GM12878 (cell line): ENCODE data around the gene SV2B. TPM values are rescaled to one million over a fixed set of nuclear protein-coding genes. Genes with fewer than 3 reads are reported as not detected.

Source experiments
- ATAC-seq: fragments of 200-7000 bp; cut with Tn5 transposase; 3 replicates; pipeline ENCODE4 v1.9.1; 2020; ENCODE audit warnings: mild to moderate bottlenecking, moderate library complexity
- BruUV-seq: library from RNA; stranded (reverse); fragments of 400-500 nt; replicated peaks from 2 replicates; lab custom pipeline; 2021; lab: Mats Ljungman, UMichigan
- CTCF ChIA-PET: fragments of 300-600 bp; sonication (Branson Sonifier 250); formaldehyde crosslinking; extraction: SDS; loops from one replicate; lab custom pipeline; 2021; ENCODE audit warnings: inconsistent platforms; lab: Yijun Ruan, JAX
- POLR2A ChIA-PET: fragments of 350-600 bp; formaldehyde crosslinking; extraction: SDS; loops from one replicate; lab custom pipeline; 2021; ENCODE audit warnings: inconsistent platforms; lab: Charles Lee
- RAD21 ChIA-PET: fragments of 300-600 bp; sonication (Branson Sonifier 250); formaldehyde crosslinking; loops from one replicate; lab custom pipeline; 2023; ENCODE audit warnings: antibody characterized with exemption; ENCODE audit not compliant: unreplicated experiment; lab: Charles Lee
- SMC1A ChIA-PET: fragments of 300-600 bp; sonication (Branson Sonifier 250); formaldehyde crosslinking; loops from one replicate; lab custom pipeline; 2023; ENCODE audit not compliant: unreplicated experiment, uncharacterized antibody; lab: Charles Lee
- DNase-seq: peaks from one replicate; pipeline ENCODE4 v3.0.0-alpha.2; 2011; ENCODE audit warnings: low read depth, low spot score
- FAIRE-seq: peaks from 3 replicates; lab custom pipeline; 2011; peaks lifted over from hg19 to GRCh38; lab: Jason Lieb, UNC
- H2AFZ ChIP-seq: 2 replicates; pipeline ENCODE4 v1.6.0; 2011; ENCODE audit warnings: low read depth, low read length, control low read depth; ENCODE audit not compliant: control insufficient read depth
- H3K27ac ChIP-seq: 2 replicates; pipeline ENCODE4 v1.5.1; 2011; ENCODE audit warnings: control low read depth; ENCODE audit not compliant: control insufficient read depth, insufficient read depth
- H3K27me3 ChIP-seq, 2 experiments: replicated peaks in 1 of 2; 2 replicates each; pipeline versions ENCODE4 v1.6.0 to v1.6.1; 2011; ENCODE audit warnings: low read length in 1 of 2; ENCODE audit not compliant: control insufficient read depth in 2 of 2, insufficient read depth in 2 of 2
- H3K36me3 ChIP-seq, 2 experiments: 2 replicates each; pipeline ENCODE4 v1.5.1; 2011; ENCODE audit warnings: low read length in 1 of 2; ENCODE audit not compliant: control insufficient read depth in 2 of 2, insufficient read depth in 2 of 2
- H3K4me1 ChIP-seq: 2 replicates; pipeline ENCODE4 v1.6.1; 2011; ENCODE audit warnings: mild to moderate bottlenecking, low read length, moderate library complexity, mixed read lengths; ENCODE audit not compliant: control insufficient read depth, insufficient read depth
- H3K4me2 ChIP-seq: 2 replicates; pipeline ENCODE4 v1.6.0; 2011; ENCODE audit warnings: control low read depth; ENCODE audit not compliant: control insufficient read depth, insufficient read depth
- H3K4me3 ChIP-seq: fragments of 200-600 bp; sonication (generic); 2 replicates; pipeline ENCODE4 v1.5.1; 2016
- H3K79me2 ChIP-seq: 2 replicates; pipeline ENCODE4 v1.6.0; 2011; ENCODE audit warnings: low read length; ENCODE audit not compliant: control insufficient read depth, insufficient read depth
- H3K9ac ChIP-seq: 2 replicates; pipeline ENCODE4 v1.8.0; 2011; ENCODE audit warnings: low read length, control low read depth, mixed read lengths; ENCODE audit not compliant: control insufficient read depth, insufficient read depth
- H3K9me3 ChIP-seq: replicated peaks from 3 replicates; pipeline ENCODE4 v1.5.1; 2011; ENCODE audit warnings: mild to moderate bottlenecking, low read length; ENCODE audit not compliant: control insufficient read depth, insufficient read depth
- H4K20me1 ChIP-seq: 2 replicates; pipeline ENCODE4 v1.6.0; 2011; ENCODE audit not compliant: control insufficient read depth, insufficient read depth
- BMI1 ChIP-seq: fragments of 450-650 bp; IDR thresholded peaks from 2 replicates; pipeline ENCODE4 v1.6.1; 2016; ENCODE audit warnings: mild to moderate bottlenecking, moderate library complexity, borderline replicate concordance
- CHD4 ChIP-seq: fragments of 200-600 bp; sonication (generic); IDR thresholded peaks from 2 replicates; pipeline ENCODE4 v1.6.1; 2016; ENCODE audit warnings: mild to moderate bottlenecking
- GATAD2B ChIP-seq: fragments of 450-650 bp; conservative IDR thresholded peaks from 2 replicates; pipeline ENCODE4 v1.6.1; 2017; ENCODE audit warnings: low read depth, mild to moderate bottlenecking, moderate library complexity
- MAX ChIP-seq: IDR thresholded peaks from 2 replicates; pipeline ENCODE4 v1.6.1; 2012; ENCODE audit warnings: low read depth, low read length, improper control_type of control experiment
- PRDM15 ChIP-seq: fragments of 450-650 bp; formaldehyde crosslinking; IDR thresholded peaks from 2 replicates; pipeline ENCODE4 v1.4.0; 2020; ENCODE audit warnings: mild to moderate bottlenecking, moderate library complexity
- TBL1XR1 ChIP-seq: IDR thresholded peaks from 2 replicates; pipeline ENCODE4 v1.6.1; 2012; ENCODE audit warnings: low read depth, low read length, improper control_type of control experiment
- USF2 ChIP-seq: IDR thresholded peaks from 2 replicates; pipeline ENCODE4 v1.6.1; 2011; ENCODE audit warnings: low read depth, low read length, improper control_type of control experiment, borderline replicate concordance
- WRNIP1 ChIP-seq: IDR thresholded peaks from 2 replicates; pipeline ENCODE4 v1.6.1; 2011; ENCODE audit warnings: low read depth, low read length, improper control_type of control experiment, borderline replicate concordance
- ZBTB11 ChIP-seq: fragments of 450-650 bp; formaldehyde crosslinking; IDR thresholded peaks from 2 replicates; pipeline ENCODE4 v1.5.0; 2022; ENCODE audit warnings: mild to moderate bottlenecking, missing genetic modification characterization
- WGBS: methylation state at CpG from one replicate; pipeline ENCODE4 v1.1.6; 2016; ENCODE audit warnings: low lambda C conversion rate; ENCODE audit not compliant: insufficient replicate concordance, insufficient coverage; ENCODE audit errors: missing lambda C conversion rate; 5-methylcytosine and 5-hydroxymethylcytosine counted together
- in situ Hi-C: fragments of 300-500 bp; cut with MboI; formaldehyde crosslinking; loops from 9 replicates; pipeline ENCODE4 v1.14.3; 2018; ENCODE audit warnings: mixed read lengths
- intact Hi-C: fragments of 100-400 bp; cut with micrococcal nuclease; formaldehyde crosslinking; loops from one replicate; pipeline ENCODE4 v1.14.2; 2022; ENCODE audit not compliant: unreplicated experiment
- polyA plus RNA-seq, 11 experiments: library from polyadenylated mRNA; depleted of rRNA in 4 of 11; unstranded in 6 of 11; stranded (reverse) in 5 of 11; fragments of >200 nt; fragmentation: Nextera tagmentation in 4 of 11; fragmentation: Illumina TruSeq in 1 of 11; extraction: Ambion mirVana in 4 of 11; extraction: Trizol in 1 of 11; gene quantifications; 1 replicate in 1 of 11; 2 replicates in 10 of 11; pipeline versions ENCODE4 v1.2.1 to v1.2.3, GENCODE V29; 2011 to 2016; ENCODE audit warnings: inconsistent platforms in 2 of 11, missing spikeins in 2 of 11, low read depth in 1 of 11
- total RNA-seq, 4 experiments: library from RNA; depleted of rRNA in 3 of 4; stranded (reverse); fragments of >200 nt in 3 of 4; fragmentation: Illumina TruSeq in 1 of 4; extraction: Trizol in 1 of 4; gene quantifications; 2 replicates each; pipeline versions ENCODE4 v1.2.1 to v1.2.3, GENCODE V29; 2013 to 2021

SV2B gene
- total and polyA plus RNA-seq, 10 of the 15 experiments (the other 5 are each of a cell fraction or from before 2014, with no cell fraction given): 0.03 to 1.7 (median 1.3) TPM

GRCh38 chr15:91252756-91253155 is 152.7 kb downstream of the SV2B start (continued):
- TF ChIP-seq USF2: no peak

- H3K4me2 ChIP-seq: no peak overlapping the region
- POLR2A ChIA-PET: no interaction called here
- no peak for DNase-seq
- TF ChIP-seq TBL1XR1 (no peak), MAX (no peak), WRNIP1 (no peak), ZBTB11 (CRISPR knock-in tag) (no peak), BMI1 (no peak), PRDM15 (CRISPR knock-in tag) (no peak), GATAD2B (no peak), CHD4 (no peak)
- no peak overlapping the region for H3K4me3 ChIP-seq
- H3K9me3 ChIP-seq: no peaks in the 10 kb centered on the region
- no peak for FAIRE-seq
- RAD21 ChIA-PET: no interaction called here
- H4K20me1 ChIP-seq: no peaks in the 10 kb centered on the region
- CTCF ChIA-PET: interaction anchor here (1.0 to 7.4 kb wide), 2 partner anchors 18 to 29 kb away, joined by 4 to 42 read pairs; no protein-coding TSS in a partner anchor
- SMC1A ChIA-PET: interaction anchor here (1.3 kb wide), 1 partner anchor 28 kb away, joined by 3 read pairs; no protein-coding TSS in a partner anchor
- no peak overlapping the region for H3K9ac ChIP-seq
- no peaks in the 10 kb centered on the region for H3K4me1 ChIP-seq
- no peaks in the 10 kb centered on the region for H3K79me2 ChIP-seq
- no peaks in the 10 kb centered on the region for H3K27me3 ChIP-seq
- intact Hi-C loops (no loop called here), in situ Hi-C loops (no loop called here)
- BruUV-seq: no TSS peak
- H3K27ac ChIP-seq: no peak overlapping the region
- H2AFZ ChIP-seq: no peak overlapping the region
- no peak for ATAC-seq
- WGBS: 51% methylated on average over 3 of the region's 3 CpGs
- H3K36me3 ChIP-seq: no peaks in the 10 kb centered on the region
These were observed 153.5 kb downstream of the SV2B start for GRCh38 chr15:91253605-91254004.
